Body of pancreas (tissue), 4 donors: ENCODE results near the gene CHCHD5. TPM values are rescaled to one million over a fixed set of nuclear protein-coding genes. Genes with fewer than 3 reads are reported as not detected.

Experiments
- ATAC-seq: fragments of 150-250 bp; one replicate; pipeline ENCODE4 v1.9.1; 2016
- DNase-seq, 4 donors: peaks; one replicate each; pipeline ENCODE4 v3.0.0-alpha.2; 2019
- H3K27ac ChIP-seq, 4 donors: fragments of 200-600 bp; sonication (generic); 1 replicate in 3 of 4; 2 replicates in 1 of 4; pipeline versions ENCODE4 v1.5.1 to v1.6.1; 2016 to 2019; ENCODE audit warnings: mild to moderate bottlenecking in 1 of 4, mixed read lengths in 1 of 4, moderate library complexity in 1 of 4
- H3K27me3 ChIP-seq, 2 donors: fragments of 200-600 bp; sonication (generic); one replicate each; pipeline ENCODE4 v1.6.0; 2016; ENCODE audit warnings: mild to moderate bottlenecking in 1 of 2
- H3K36me3 ChIP-seq, 2 donors: fragments of 200-600 bp; sonication (generic); replicated peaks in 1 of 2; 2 replicates each; pipeline ENCODE4 v1.5.1; 2016; ENCODE audit warnings: low read depth in 2 of 2; ENCODE audit not compliant: insufficient read depth in 1 of 2
- H3K4me1 ChIP-seq: fragments of 200-600 bp; sonication (generic); one replicate; pipeline ENCODE4 v1.6.0; 2016
- H3K4me3 ChIP-seq, 2 donors: fragments of 200-600 bp; sonication (generic); 1 replicate in 1 of 2; 2 replicates in 1 of 2; pipeline ENCODE4 v1.5.1; 2016 to 2019
- H3K9me3 ChIP-seq, 3 donors: fragments of 200-600 bp; sonication (generic); 1 replicate in 2 of 3; 2 replicates in 1 of 3; pipeline ENCODE4 v1.5.1; 2016
- POLR2A ChIP-seq, 3 donors: fragments of 450-650 bp; IDR thresholded peaks; one replicate each; pipeline ENCODE4 v1.6.1; 2016; ENCODE audit warnings: antibody characterized with exemption in 3 of 3, mild to moderate bottlenecking in 2 of 3
- WGBS, 2 donors: methylation state at CpG; one replicate each; pipeline ENCODE4 v1.1.5; 2017; 5-methylcytosine and 5-hydroxymethylcytosine counted together
- intact Hi-C: fragments of 100-400 bp; cut with DNase I; formaldehyde crosslinking; loops from one replicate; pipeline ENCODE4 v1.15.1; 2023
- total RNA-seq, 2 donors: library from RNA; depleted of rRNA; stranded (reverse); fragments of >200 nt; gene quantifications; one replicate each; pipeline ENCODE4 v1.1.0, GENCODE V29; 2016
- TF ChIP-seq, protein P1 (sequence below), 7 experiments: fragments of 450-650 bp in 4 of 7; fragments of 200-600 bp in 3 of 7; sonication (generic) in 3 of 7; IDR thresholded peaks; one replicate each; pipeline ENCODE4 v1.5.1; 2016 to 2019; ENCODE audit warnings: antibody characterized with exemption in 7 of 7

The CHCHD5 gene
- total RNA-seq, 2 donors from 2014 or later, result 16.8 to 23.6 TPM

GRCh38 chr2:112627060-112628040 lies 42.9 kb downstream of the CHCHD5 start:
- Histone ChIP-seq H3K4me1 (no peaks in the 10 kb centered on the region), H3K4me3 (no peak overlapping the region), H3K9me3 (no peaks in the 10 kb centered on the region), H3K36me3 (no peaks in the 10 kb centered on the region), H3K27me3 (no peaks in the 10 kb centered on the region), H3K27ac (peak overlapping the region in 2 of 4 donors; percentile 48 to 56)
- DNase-seq (peak in 2 of 4 donors; percentile 29 to 62), ATAC-seq (peak; percentile 64)
- intact Hi-C loops, result loop anchor here (10.0 kb wide), 1 partner anchor 97 kb away; the partner anchor contains the start of gene NT5DC4
- TF ChIP-seq, protein P1, sequence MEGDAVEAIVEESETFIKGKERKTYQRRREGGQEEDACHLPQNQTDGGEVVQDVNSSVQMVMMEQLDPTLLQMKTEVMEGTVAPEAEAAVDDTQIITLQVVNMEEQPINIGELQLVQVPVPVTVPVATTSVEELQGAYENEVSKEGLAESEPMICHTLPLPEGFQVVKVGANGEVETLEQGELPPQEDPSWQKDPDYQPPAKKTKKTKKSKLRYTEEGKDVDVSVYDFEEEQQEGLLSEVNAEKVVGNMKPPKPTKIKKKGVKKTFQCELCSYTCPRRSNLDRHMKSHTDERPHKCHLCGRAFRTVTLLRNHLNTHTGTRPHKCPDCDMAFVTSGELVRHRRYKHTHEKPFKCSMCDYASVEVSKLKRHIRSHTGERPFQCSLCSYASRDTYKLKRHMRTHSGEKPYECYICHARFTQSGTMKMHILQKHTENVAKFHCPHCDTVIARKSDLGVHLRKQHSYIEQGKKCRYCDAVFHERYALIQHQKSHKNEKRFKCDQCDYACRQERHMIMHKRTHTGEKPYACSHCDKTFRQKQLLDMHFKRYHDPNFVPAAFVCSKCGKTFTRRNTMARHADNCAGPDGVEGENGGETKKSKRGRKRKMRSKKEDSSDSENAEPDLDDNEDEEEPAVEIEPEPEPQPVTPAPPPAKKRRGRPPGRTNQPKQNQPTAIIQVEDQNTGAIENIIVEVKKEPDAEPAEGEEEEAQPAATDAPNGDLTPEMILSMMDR (IDR thresholded peaks at IDR 0.05), result no peak
- TF ChIP-seq POLR2A (IDR thresholded peaks at IDR 0.05), result no peak
- 53 to 61% methylated on average over 10 of the region's 10 CpGs for WGBS, 2 donors

GRCh38 chr2:112629224-112629623 lies 44.8 kb downstream of the CHCHD5 start:
- DNase-seq (no peak), ATAC-seq (no peak)
- Histone ChIP-seq H3K36me3 (no peaks in the 10 kb centered on the region), H3K27ac (no peak overlapping the region), H3K4me3 (no peak overlapping the region), H3K4me1 (no peaks in the 10 kb centered on the region), H3K27me3 (no peaks in the 10 kb centered on the region), H3K9me3 (no peaks in the 10 kb centered on the region)
- TF ChIP-seq, protein P1 (IDR thresholded peaks at IDR 0.05), result no peak
- TF ChIP-seq POLR2A (IDR thresholded peaks at IDR 0.05), result no peak
- intact Hi-C loops, result loop anchor here (10.0 kb wide), 1 partner anchor 96 kb away; the partner anchor contains the start of gene NT5DC4
- 75 to 82% methylated on average over 6 of the region's 6 CpGs for WGBS, 2 donors

DNA sequence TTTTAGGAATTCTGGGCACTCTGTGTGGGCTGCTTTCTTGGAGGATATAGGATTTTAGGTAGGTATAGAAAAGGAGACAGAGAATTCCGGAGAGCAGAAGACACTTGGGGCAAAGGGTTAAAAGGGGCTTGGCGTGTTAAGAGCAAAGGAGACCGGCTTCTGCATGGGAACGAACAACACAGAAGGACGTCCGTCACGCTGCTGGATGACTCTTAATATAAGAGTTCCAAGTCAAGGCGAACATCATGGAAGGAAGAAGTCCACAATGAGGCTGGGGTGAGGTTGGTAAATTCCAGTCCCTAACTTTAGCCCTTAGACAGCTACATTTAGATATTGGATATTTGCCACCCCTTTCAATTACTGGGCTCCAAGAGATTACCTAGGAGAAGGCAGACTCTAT lies 45.4 kb downstream of the CHCHD5 start:
- no peaks in the 10 kb centered on the region for H3K27me3 ChIP-seq
- no peaks in the 10 kb centered on the region for H3K9me3 ChIP-seq
- no peak for TF ChIP-seq POLR2A (IDR thresholded peaks at IDR 0.05)
- TF ChIP-seq, protein P1 (IDR thresholded peaks at IDR 0.05), result no peak
- H3K36me3 ChIP-seq, result no peaks in the 10 kb centered on the region
- no peak overlapping the region for H3K4me3 ChIP-seq
- H3K4me1 ChIP-seq, result no peaks in the 10 kb centered on the region
- WGBS, 2 donors, result 77 to 78% methylated on average over 8 of the region's 8 CpGs
- no peak for DNase-seq
- intact Hi-C loops, result loop anchor here (10.0 kb wide), 2 partner anchors 55 to 95 kb away; partner anchors contain the start of gene NT5DC4
- ATAC-seq, result no peak
- no peak overlapping the region for H3K27ac ChIP-seq

DNA sequence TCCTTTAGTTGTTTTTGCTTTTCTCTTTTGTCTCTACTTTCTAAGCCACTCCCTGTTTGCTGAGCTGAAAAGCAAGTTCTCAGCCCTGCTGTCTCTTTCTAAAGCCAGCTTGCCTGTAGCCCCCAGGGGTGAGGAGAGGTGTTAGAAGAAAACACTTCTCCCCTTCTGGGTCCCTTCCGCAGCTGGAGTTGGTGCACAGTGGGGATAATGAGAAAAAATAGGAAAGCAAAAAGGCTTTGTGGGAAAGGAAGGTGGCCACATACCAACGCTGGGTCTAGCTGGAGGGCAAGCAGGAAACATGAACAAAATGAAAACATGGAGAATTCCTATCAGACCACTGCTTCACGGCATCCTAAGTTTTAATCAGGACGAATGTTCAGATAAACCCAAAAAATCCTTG lies 45.9 kb downstream of the CHCHD5 start:
- ATAC-seq (no peak), DNase-seq (no peak)
- Histone ChIP-seq H3K4me1 (no peaks in the 10 kb centered on the region), H3K27me3 (no peaks in the 10 kb centered on the region), H3K27ac (no peak overlapping the region), H3K9me3 (no peaks in the 10 kb centered on the region), H3K4me3 (no peak overlapping the region), H3K36me3 (no peaks in the 10 kb centered on the region)
- WGBS, 2 donors, result 42 to 50% methylated on average over 4 of the region's 4 CpGs
- intact Hi-C loops, result loop anchor here (10.0 kb wide), 1 partner anchor 55 kb away; no protein-coding TSS in a partner anchor
- no peak for TF ChIP-seq POLR2A (IDR thresholded peaks at IDR 0.05)
- TF ChIP-seq, protein P1 (IDR thresholded peaks at IDR 0.05), result no peak
